HepG2 (cell line): ENCODE data around the gene ITGB7. TPM values are rescaled to one million over a fixed set of nuclear protein-coding genes. Genes with fewer than 3 reads are reported as not detected.

Experiments
- ATAC-seq: fragments of 200-7000 bp; cut with Tn5 transposase; 3 replicates; pipeline ENCODE4 v1.9.1; 2020; ENCODE audit warnings: mild to moderate bottlenecking, moderate library complexity
- BruUV-seq: library from RNA; stranded (reverse); fragments of 400-500 nt; replicated peaks from 2 replicates; lab custom pipeline; 2021; lab: Mats Ljungman, UMichigan
- CTCF ChIA-PET: fragments of 300-600 bp; formaldehyde crosslinking; extraction: SDS; loops from one replicate; lab custom pipeline; 2021; ENCODE audit warnings: low total read pairs, inconsistent platforms, low intra/inter-chr PET ratio; lab: Yijun Ruan, JAX
- POLR2A ChIA-PET: fragments of 350-600 bp; sonication (Branson Sonifier 250); formaldehyde crosslinking; loops from one replicate; lab custom pipeline; 2020; ENCODE audit warnings: antibody characterized with exemption, inconsistent platforms; lab: Yijun Ruan, JAX
- DNase-seq: peaks from one replicate; pipeline ENCODE4 v3.0.0-alpha.2; 2015; ENCODE audit warnings: low spot score
- FAIRE-seq: peaks from 3 replicates; lab custom pipeline; 2011; peaks lifted over from hg19 to GRCh38; lab: Jason Lieb, UNC
- H2AFZ ChIP-seq: one replicate; pipeline ENCODE4 v1.6.1; 2011; ENCODE audit warnings: low read length, inconsistent platforms
- H3K27ac ChIP-seq: fragments of 300-600 bp; 3 replicates; pipeline ENCODE4 v1.8.0; 2011; ENCODE audit warnings: mixed run types, mild to moderate bottlenecking, mixed read lengths, low read length, inconsistent platforms; ENCODE audit not compliant: insufficient read depth; ENCODE audit errors: extremely low read length
- H3K27me3 ChIP-seq, 2 experiments: fragments of 200-600 bp in 1 of 2; 2 replicates in 1 of 2; 3 replicates in 1 of 2; pipeline versions ENCODE4 v1.6.0 to v1.8.0; 2011; ENCODE audit warnings: low read length in 2 of 2, mild to moderate bottlenecking in 2 of 2, moderate library complexity in 2 of 2, inconsistent platforms in 1 of 2; ENCODE audit not compliant: insufficient read depth in 2 of 2, control insufficient read depth in 1 of 2
- H3K36me3 ChIP-seq, 2 experiments: fragments of 200-600 bp in 1 of 2; replicated peaks in 1 of 2; 2 replicates in 1 of 2; 3 replicates in 1 of 2; pipeline versions ENCODE4 v1.5.1 to v1.8.0; 2011; ENCODE audit warnings: low read length in 2 of 2, inconsistent platforms in 1 of 2; ENCODE audit not compliant: insufficient read depth in 2 of 2, control insufficient read depth in 1 of 2
- H3K4me1 ChIP-seq: 2 replicates; pipeline ENCODE4 v1.5.1; 2012; ENCODE audit warnings: low read length, inconsistent platforms; ENCODE audit not compliant: insufficient read depth
- H3K4me2 ChIP-seq: 2 replicates; pipeline ENCODE4 v1.6.0; 2011; ENCODE audit warnings: low read depth, low read length, inconsistent platforms
- H3K4me3 ChIP-seq, 3 experiments: fragments of 200-600 bp in 1 of 3; sonication (generic), shearing (Covaris generic) in 1 of 3; replicated peaks in 1 of 3; 2 replicates each; pipeline ENCODE4 v1.5.1; 2011 to 2016; ENCODE audit warnings: low read length in 3 of 3, inconsistent platforms in 2 of 3, low read depth in 2 of 3, mild to moderate bottlenecking in 2 of 3, control low read depth in 1 of 3, mixed read lengths in 1 of 3; ENCODE audit not compliant: insufficient read depth in 1 of 3
- H3K79me2 ChIP-seq: one replicate; pipeline ENCODE4 v1.6.1; 2011; ENCODE audit warnings: low read length, inconsistent platforms; ENCODE audit not compliant: insufficient read depth
- H3K9ac ChIP-seq: 2 replicates; pipeline ENCODE4 v1.6.0; 2011; ENCODE audit warnings: mild to moderate bottlenecking, low read depth, low read length, inconsistent platforms; ENCODE audit not compliant: insufficient read depth
- H3K9me3 ChIP-seq: 2 replicates; pipeline ENCODE4 v1.5.1; 2012; ENCODE audit warnings: mild to moderate bottlenecking, low read length
- H4K20me1 ChIP-seq: 2 replicates; pipeline ENCODE4 v1.6.0; 2011; ENCODE audit warnings: inconsistent platforms, mild to moderate bottlenecking, low read length, moderate library complexity; ENCODE audit not compliant: insufficient read depth
- BCL6 ChIP-seq: IDR thresholded peaks from 2 replicates; pipeline ENCODE4 v1.6.1; 2016; ENCODE audit warnings: missing genetic modification reagents, missing compliant biosample characterization
- ELF4 ChIP-seq: sonication (generic); formaldehyde crosslinking; IDR thresholded peaks from 2 replicates; pipeline ENCODE4 v1.5.0; 2020; ENCODE audit warnings: missing genetic modification reagents, mild to moderate bottlenecking, moderate library complexity, borderline replicate concordance
- HDAC1 ChIP-seq: sonication (generic); formaldehyde crosslinking; IDR thresholded peaks from 2 replicates; pipeline ENCODE4 v1.5.1; 2020; ENCODE audit warnings: mild to moderate bottlenecking, missing genetic modification reagents
- JUND ChIP-seq: sonication (generic); formaldehyde crosslinking; IDR thresholded peaks from 2 replicates; pipeline ENCODE4 v1.8.0; 2022; ENCODE audit warnings: mild to moderate bottlenecking, missing genetic modification reagents
- SRF ChIP-seq: IDR thresholded peaks from 2 replicates; pipeline ENCODE4 v1.6.1; 2011; ENCODE audit warnings: mild to moderate bottlenecking, low read depth, low read length, moderate library complexity
- TBP ChIP-seq: sonication (generic); formaldehyde crosslinking; IDR thresholded peaks from 2 replicates; pipeline ENCODE4 v1.5.0; 2020; ENCODE audit warnings: missing genetic modification reagents
- ZNF577 ChIP-seq: sonication (generic); formaldehyde crosslinking; IDR thresholded peaks from 2 replicates; pipeline ENCODE4 v1.4.0; 2020; ENCODE audit warnings: mild to moderate bottlenecking, low read depth, missing genetic modification reagents, borderline replicate concordance
- ZNF660 ChIP-seq: sonication (generic); formaldehyde crosslinking; IDR thresholded peaks from 2 replicates; pipeline ENCODE4 v1.5.1; 2020; ENCODE audit warnings: mild to moderate bottlenecking, low read depth, missing genetic modification reagents, borderline replicate concordance
- WGBS: methylation state at CpG from one replicate; pipeline ENCODE4 v1.1.6; 2017; ENCODE audit warnings: low lambda C conversion rate; 5-methylcytosine and 5-hydroxymethylcytosine counted together
- in situ Hi-C: cut with HindIII; loops from 2 replicates; pipeline ENCODE4 v1.10.0; 2017; ENCODE audit warnings: low pct_unique_long_range_greater_than_20kb; ENCODE audit not compliant: extremely low pct_ligation_motif_present
- intact Hi-C: fragments of 100-400 bp; cut with micrococcal nuclease; formaldehyde crosslinking; loops from one replicate; pipeline ENCODE4 v1.10.0; 2022; ENCODE audit not compliant: unreplicated experiment
- polyA plus RNA-seq, 8 experiments: library from polyadenylated mRNA; depleted of rRNA in 3 of 8; stranded (reverse) in 7 of 8; unstranded in 1 of 8; fragments of >200 nt; fragmentation: Illumina TruSeq in 4 of 8; extraction: Trizol in 4 of 8; gene quantifications; 2 replicates each; pipeline versions ENCODE4 v1.2.1 to v1.2.3, GENCODE V29; 2011 to 2016; ENCODE audit warnings: low read depth in 4 of 8, missing spikeins in 1 of 8, mixed read lengths in 1 of 8; ENCODE audit not compliant: insufficient read depth in 1 of 8
- total RNA-seq, 5 experiments: library from RNA; depleted of rRNA; stranded (reverse); fragments of >200 nt; fragmentation: Illumina TruSeq; extraction: Trizol; gene quantifications; 2 replicates each; pipeline ENCODE4 v1.2.3, GENCODE V29; 2016; ENCODE audit warnings: low read depth in 1 of 5
- TF ChIP-seq, protein P1 (sequence below): sonication (generic); formaldehyde crosslinking; IDR thresholded peaks from one replicate; pipeline ENCODE4 v1.5.1; 2020; ENCODE audit warnings: mild to moderate bottlenecking, missing genetic modification reagents; ENCODE audit errors: not compliant biosample characterization
- TF ChIP-seq, protein P2 (sequence below): sonication (generic); formaldehyde crosslinking; IDR thresholded peaks from 2 replicates; pipeline ENCODE4 v1.5.0; 2020; ENCODE audit warnings: missing genetic modification reagents

The ITGB7 gene
- total and polyA plus RNA-seq, 2 of the 13 experiments (the other 11 are each of a cell fraction or from before 2014, with no cell fraction given): 0.16 to 0.18 TPM

DNA sequence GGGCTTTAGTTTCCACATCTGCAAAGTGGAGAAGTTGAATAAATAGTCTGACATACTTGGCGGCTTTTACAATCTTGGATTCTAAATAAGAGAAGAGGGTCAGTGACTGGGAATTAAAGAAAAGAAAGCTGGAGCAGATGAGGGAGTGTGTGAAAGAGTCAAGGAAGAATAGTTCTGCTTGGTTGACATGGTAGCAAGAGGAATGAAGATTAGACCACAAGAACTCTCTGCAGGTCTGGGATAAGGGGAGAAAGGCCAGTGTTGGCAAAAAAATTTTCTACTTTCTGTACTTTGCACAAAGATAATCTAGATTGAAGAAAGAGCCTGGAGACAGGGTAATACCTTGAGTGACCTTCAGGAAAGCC lies 5.9 kb downstream of the ITGB7 start:
- no peaks in the 10 kb centered on the region for H3K9me3 ChIP-seq
- no peak overlapping the region for H3K27ac ChIP-seq
- in situ Hi-C loops: no loop called here
- ChIA-PET POLR2A (interaction anchor here (0.9 to 1.2 kb wide), 2 partner anchors 21 to 120 kb away, joined by 3 to 4 read pairs; partner anchors contain the start of gene AAAS), CTCF (no interaction called here)
- no peaks in the 10 kb centered on the region for H3K36me3 ChIP-seq
- no peak overlapping the region; a peak in 1 of 6 replicates for H3K4me3 ChIP-seq
- FAIRE-seq: no peak
- H3K27me3 ChIP-seq: peaks cover 0 to 8% of the 10 kb centered on the region in 2 experiments; a peak in 1 of 5 replicates
- no peak overlapping the region for H3K9ac ChIP-seq
- H2AFZ ChIP-seq: no peak overlapping the region
- intact Hi-C loops: no loop called here
- H3K4me1 ChIP-seq: peaks cover 34% of the 10 kb centered on the region
- no peak for ATAC-seq
- BruUV-seq: no TSS peak
- H3K79me2 ChIP-seq: no peaks in the 10 kb centered on the region
- DNase-seq: no peak
- no peak overlapping the region for H3K4me2 ChIP-seq
- 15% methylated on average over 1 of the region's 1 CpG for WGBS
- H4K20me1 ChIP-seq: no peaks in the 10 kb centered on the region
- TF ChIP-seq, protein P1, sequence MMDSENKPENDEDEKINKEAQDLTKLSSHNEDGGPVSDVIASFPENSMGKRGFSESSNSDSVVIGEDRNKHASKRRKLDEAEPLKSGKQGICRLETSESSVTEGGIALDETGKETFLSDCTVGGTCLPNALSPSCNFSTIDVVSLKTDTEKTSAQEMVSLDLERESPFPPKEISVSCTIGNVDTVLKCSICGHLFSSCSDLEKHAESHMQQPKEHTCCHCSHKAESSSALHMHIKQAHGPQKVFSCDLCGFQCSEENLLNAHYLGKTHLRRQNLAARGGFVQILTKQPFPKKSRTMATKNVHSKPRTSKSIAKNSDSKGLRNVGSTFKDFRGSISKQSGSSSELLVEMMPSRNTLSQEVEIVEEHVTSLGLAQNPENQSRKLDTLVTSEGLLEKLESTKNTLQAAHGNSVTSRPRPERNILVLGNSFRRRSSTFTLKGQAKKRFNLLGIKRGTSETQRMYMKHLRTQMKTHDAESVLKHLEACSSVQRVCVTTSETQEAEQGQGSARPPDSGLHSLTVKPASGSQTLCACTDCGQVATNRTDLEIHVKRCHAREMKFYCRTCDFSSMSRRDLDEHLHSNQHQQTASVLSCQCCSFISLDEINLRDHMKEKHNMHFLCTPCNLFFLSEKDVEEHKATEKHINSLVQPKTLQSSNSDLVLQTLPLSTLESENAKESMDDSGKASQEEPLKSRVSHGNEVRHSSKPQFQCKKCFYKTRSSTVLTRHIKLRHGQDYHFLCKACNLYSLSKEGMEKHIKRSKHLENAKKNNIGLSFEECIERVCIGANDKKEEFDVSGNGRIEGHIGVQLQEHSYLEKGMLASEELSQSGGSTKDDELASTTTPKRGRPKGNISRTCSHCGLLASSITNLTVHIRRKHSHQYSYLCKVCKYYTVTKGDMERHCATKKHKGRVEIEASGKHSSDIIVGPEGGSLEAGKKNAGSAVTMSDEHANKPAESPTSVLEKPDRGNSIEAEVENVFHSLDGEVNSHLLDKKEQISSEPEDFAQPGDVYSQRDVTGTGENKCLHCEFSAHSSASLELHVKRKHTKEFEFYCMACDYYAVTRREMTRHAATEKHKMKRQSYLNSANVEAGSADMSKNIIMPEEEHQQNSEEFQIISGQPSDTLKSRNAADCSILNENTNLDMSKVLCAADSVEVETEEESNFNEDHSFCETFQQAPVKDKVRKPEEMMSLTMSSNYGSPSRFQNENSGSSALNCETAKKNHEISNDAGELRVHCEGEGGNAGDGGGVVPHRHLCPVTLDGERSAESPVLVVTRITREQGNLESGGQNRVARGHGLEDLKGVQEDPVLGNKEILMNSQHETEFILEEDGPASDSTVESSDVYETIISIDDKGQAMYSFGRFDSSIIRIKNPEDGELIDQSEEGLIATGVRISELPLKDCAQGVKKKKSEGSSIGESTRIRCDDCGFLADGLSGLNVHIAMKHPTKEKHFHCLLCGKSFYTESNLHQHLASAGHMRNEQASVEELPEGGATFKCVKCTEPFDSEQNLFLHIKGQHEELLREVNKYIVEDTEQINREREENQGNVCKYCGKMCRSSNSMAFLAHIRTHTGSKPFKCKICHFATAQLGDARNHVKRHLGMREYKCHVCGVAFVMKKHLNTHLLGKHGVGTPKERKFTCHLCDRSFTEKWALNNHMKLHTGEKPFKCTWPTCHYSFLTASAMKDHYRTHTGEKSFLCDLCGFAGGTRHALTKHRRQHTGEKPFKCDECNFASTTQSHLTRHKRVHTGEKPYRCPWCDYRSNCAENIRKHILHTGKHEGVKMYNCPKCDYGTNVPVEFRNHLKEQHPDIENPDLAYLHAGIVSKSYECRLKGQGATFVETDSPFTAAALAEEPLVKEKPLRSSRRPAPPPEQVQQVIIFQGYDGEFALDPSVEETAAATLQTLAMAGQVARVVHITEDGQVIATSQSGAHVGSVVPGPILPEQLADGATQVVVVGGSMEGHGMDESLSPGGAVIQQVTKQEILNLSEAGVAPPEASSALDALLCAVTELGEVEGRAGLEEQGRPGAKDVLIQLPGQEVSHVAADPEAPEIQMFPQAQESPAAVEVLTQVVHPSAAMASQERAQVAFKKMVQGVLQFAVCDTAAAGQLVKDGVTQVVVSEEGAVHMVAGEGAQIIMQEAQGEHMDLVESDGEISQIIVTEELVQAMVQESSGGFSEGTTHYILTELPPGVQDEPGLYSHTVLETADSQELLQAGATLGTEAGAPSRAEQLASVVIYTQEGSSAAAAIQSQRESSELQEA: no peak
- no peak for TF ChIP-seq ZNF577 (CRISPR knock-in tag)
- no peak for TF ChIP-seq ZNF660
- TF ChIP-seq TBP (CRISPR knock-in tag): no peak
- no peak for TF ChIP-seq BCL6 (CRISPR knock-in tag)
- no peak for TF ChIP-seq JUND (CRISPR knock-in tag)
- TF ChIP-seq HDAC1 (CRISPR knock-in tag): no peak
- TF ChIP-seq ELF4 (CRISPR knock-in tag): no peak
- no peak for TF ChIP-seq SRF
- TF ChIP-seq, protein P2, sequence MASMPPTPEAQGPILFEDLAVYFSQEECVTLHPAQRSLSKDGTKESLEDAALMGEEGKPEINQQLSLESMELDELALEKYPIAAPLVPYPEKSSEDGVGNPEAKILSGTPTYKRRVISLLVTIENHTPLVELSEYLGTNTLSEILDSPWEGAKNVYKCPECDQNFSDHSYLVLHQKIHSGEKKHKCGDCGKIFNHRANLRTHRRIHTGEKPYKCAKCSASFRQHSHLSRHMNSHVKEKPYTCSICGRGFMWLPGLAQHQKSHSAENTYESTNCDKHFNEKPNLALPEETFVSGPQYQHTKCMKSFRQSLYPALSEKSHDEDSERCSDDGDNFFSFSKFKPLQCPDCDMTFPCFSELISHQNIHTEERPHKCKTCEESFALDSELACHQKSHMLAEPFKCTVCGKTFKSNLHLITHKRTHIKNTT (CRISPR knock-in tag): no peak
